ENCODE data around the gene ELP2.
"Not testable (repeated sequence)": the region's sequence is repeated elsewhere in the genome, so short reads cannot be mapped to it uniquely, and the experiment has no call there.

The ELP2 gene
- total RNA-seq = 108 to 166 (median 134) reads per million in 9 experiments

DNA sequence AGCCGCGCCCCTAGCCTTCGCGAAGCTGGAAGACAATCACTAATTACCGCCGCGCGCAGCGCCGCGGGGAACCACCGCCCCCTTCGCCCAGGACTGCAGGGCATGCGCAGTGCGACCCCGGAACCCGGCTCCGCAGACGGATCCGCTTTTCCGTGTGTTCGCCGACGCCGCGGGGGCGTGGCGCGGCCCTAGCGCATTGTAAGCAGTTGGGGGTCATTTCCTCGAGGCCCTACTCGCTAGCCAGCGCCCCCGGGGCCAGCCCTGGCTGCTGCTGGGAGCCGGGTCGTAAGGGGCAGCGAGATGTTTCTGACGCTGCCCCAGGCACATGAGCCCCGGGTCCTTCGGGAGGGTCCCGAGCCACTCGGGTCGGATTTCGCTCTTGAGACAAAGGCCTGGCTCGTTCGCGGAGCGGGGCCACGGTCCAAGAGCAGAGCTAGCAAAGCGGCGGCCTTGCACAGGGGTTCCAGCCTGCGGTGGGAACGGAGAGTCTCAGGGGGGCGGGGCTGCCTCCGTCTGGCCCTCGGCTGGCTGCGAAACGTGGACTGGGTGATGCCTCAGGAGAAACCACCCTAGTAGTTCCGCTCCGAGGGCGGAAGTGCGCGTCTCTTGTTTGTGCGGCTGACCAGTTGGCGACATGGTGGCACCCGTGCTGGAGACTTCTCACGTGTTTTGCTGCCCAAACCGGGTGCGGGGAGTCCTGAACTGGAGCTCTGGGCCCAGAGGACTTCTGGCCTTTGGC, at the start of gene ELP2, which contains the start of gene SLC39A6:
Gene ELP2 (plus strand): TSS at position 600 of the 739 bp plus-strand sequence. CDS start 35 bp downstream, at position 635.
Gene SLC39A6 (minus strand): TSS at position 41 of the 739 bp plus-strand sequence. CDS start 2,333 bp downstream, outside the sequence.
- peaks cover 29% of the 10 kb centered on the region for H3K36me3 Mint-ChIP-seq (ENCODE audit: insufficient read depth)
- H3K4me1 Mint-ChIP-seq (ENCODE audit: low read depth in 2 of 2) = peaks cover 36 to 59% of the 10 kb centered on the region in 2 donors
- no peaks in the 10 kb centered on the region for H3K9me3 Mint-ChIP-seq
- peak within 1 kb of the TSS; percentile 97 to 99 for H3K27ac Mint-ChIP-seq
- peak within 1 kb of the TSS; percentile 96 to 98 for H3K4me3 Mint-ChIP-seq
- no peaks in the 10 kb centered on the region for H3K27me3 Mint-ChIP-seq
- DNase-seq = peak; percentile 96 to 97 (median 96)
- peak; percentile 87 for ATAC-seq (replicated peaks)

GRCh38 chr18:36081118-36081517, 48.6 kb upstream of the ELP2 start:
- not testable (repeated sequence) for H3K27ac Mint-ChIP-seq; H3K36me3 Mint-ChIP-seq (ENCODE audit: insufficient read depth); ATAC-seq (replicated peaks); DNase-seq; H3K9me3 Mint-ChIP-seq; H3K4me3 Mint-ChIP-seq; H3K4me1 Mint-ChIP-seq (ENCODE audit: low read depth in 2 of 2)
- H3K27me3 Mint-ChIP-seq = peaks cover 5 to 21% of the 10 kb centered on the region in 2 donors

DNA sequence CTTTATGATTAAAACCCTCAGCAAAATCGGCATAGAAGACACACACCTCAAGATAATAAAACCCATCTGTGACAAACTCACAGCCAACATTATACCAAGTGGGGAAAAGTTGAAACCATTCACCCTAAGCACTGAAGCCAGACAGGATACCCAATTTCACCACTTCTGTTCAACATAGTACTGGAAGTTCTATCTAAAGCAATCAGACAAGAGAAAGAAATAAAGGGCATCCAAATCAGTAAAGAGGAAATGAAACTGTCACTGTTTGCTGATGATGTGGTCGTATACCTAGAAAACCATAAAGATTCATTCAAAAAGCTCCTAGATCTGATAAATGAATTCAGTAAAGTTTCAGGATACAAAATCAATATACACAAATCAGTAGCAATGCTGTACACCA, 46.0 kb upstream of the ELP2 start:
- no peaks in the 10 kb centered on the region for H3K9me3 Mint-ChIP-seq
- no peaks in the 10 kb centered on the region for H3K4me1 Mint-ChIP-seq (ENCODE audit: low read depth in 2 of 2)
- H3K27ac Mint-ChIP-seq = no peak overlapping the region
- no peak overlapping the region for H3K4me3 Mint-ChIP-seq
- ATAC-seq (replicated peaks) (no peak), DNase-seq (no peak)
- H3K36me3 Mint-ChIP-seq (ENCODE audit: insufficient read depth) = no peaks in the 10 kb centered on the region
- peaks cover 3 to 16% of the 10 kb centered on the region in 2 donors for H3K27me3 Mint-ChIP-seq

DNA sequence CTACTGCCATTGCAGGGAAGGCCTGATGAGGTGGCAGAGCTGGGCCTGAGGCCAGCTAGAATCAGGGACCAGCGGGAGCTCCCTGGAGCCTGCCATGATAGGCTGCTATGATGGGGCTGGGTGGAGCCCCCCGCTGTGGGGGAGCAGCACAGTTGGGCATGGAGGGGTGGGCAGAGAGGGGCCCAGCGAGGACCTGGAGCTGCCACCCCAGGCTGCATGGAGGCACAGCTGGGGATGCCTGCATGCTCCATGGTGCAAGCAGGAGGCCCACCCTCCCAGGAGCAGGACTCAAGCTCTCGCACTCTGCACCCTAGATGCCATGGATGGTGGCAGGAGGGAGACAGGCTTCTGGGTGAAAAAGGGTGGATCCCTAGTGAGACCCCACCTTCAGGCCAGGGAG, 44.5 kb upstream of the ELP2 start:
- no peak for ATAC-seq (replicated peaks)
- no peak overlapping the region for H3K4me3 Mint-ChIP-seq
- H3K27me3 Mint-ChIP-seq = peaks cover 0 to 11% of the 10 kb centered on the region in 2 donors
- H3K4me1 Mint-ChIP-seq (ENCODE audit: low read depth in 2 of 2) = no peaks in the 10 kb centered on the region
- H3K9me3 Mint-ChIP-seq = no peaks in the 10 kb centered on the region
- no peaks in the 10 kb centered on the region for H3K36me3 Mint-ChIP-seq (ENCODE audit: insufficient read depth)
- no peak overlapping the region for H3K27ac Mint-ChIP-seq
- no peak for DNase-seq

DNA sequence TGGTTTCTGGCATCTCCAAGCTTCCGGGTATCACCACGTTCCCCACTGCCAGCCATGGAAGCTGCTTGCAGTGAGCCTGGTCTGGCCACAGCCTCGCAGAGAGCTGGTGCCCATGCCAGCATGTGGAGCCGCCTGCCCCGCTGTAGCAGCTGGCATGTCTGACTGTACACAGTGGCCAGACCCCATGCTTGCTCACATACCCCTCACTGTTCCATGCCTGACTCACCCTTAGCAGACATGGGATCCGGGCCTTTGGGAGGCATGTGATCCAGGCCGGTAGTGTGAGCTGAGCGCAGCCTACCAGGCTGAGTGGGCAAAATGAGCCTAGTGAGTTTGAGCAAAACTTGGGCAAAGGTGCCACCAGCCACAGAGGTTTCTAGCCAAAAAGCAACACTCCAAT, 43.5 kb upstream of the ELP2 start:
- H3K4me3 Mint-ChIP-seq = no peak overlapping the region
- no peak for DNase-seq
- H3K36me3 Mint-ChIP-seq (ENCODE audit: insufficient read depth) = no peaks in the 10 kb centered on the region
- H3K27me3 Mint-ChIP-seq = peaks cover 0 to 5% of the 10 kb centered on the region in 2 donors
- no peaks in the 10 kb centered on the region for H3K9me3 Mint-ChIP-seq
- ATAC-seq (replicated peaks) = no peak
- no peaks in the 10 kb centered on the region for H3K4me1 Mint-ChIP-seq (ENCODE audit: low read depth in 2 of 2)
- H3K27ac Mint-ChIP-seq = no peak overlapping the region

GRCh38 chr18:36088256-36088655, 41.4 kb upstream of the ELP2 start:
- DNase-seq = no peak
- ATAC-seq (replicated peaks) = no peak
- no peaks in the 10 kb centered on the region for H3K27me3 Mint-ChIP-seq

GRCh38 chr18:36089001-36089400, 40.7 kb upstream of the ELP2 start:
- Mint-ChIP-seq H3K27ac (no peak overlapping the region), H3K4me1 (ENCODE audit: low read depth in 2 of 2) (peaks cover 12% of the 10 kb centered on the region in 2 donors), H3K27me3 (no peaks in the 10 kb centered on the region), H3K36me3 (ENCODE audit: insufficient read depth) (no peaks in the 10 kb centered on the region), H3K4me3 (no peak overlapping the region), H3K9me3 (no peaks in the 10 kb centered on the region)
- ATAC-seq (replicated peaks) (no peak), DNase-seq (no peak)

More at GRCh38 chr18:36088256-36088655, 41.4 kb upstream of the ELP2 start:
- H3K4me1 Mint-ChIP-seq (ENCODE audit: low read depth in 2 of 2) = peaks cover 9% of the 10 kb centered on the region in 2 donors
- H3K36me3 Mint-ChIP-seq (ENCODE audit: insufficient read depth) = no peaks in the 10 kb centered on the region
- H3K9me3 Mint-ChIP-seq = no peaks in the 10 kb centered on the region
- no peak overlapping the region for H3K27ac Mint-ChIP-seq
- no peak overlapping the region for H3K4me3 Mint-ChIP-seq

- H3K27me3 Mint-ChIP-seq; DNase-seq; H3K9me3 Mint-ChIP-seq; H3K4me3 Mint-ChIP-seq; ATAC-seq (replicated peaks); H3K36me3 Mint-ChIP-seq (ENCODE audit: insufficient read depth): not testable (repeated sequence)
- H3K4me1 Mint-ChIP-seq (ENCODE audit: low read depth in 2 of 2) = peaks cover 12% of the 10 kb centered on the region in 2 donors
- H3K27ac Mint-ChIP-seq = peak overlapping the region; percentile 45 to 72
Measured at GRCh38 chr18:36092116-36092515, 37.6 kb upstream of the ELP2 start.

- no peaks in the 10 kb centered on the region for H3K27me3 Mint-ChIP-seq
- no peak for ATAC-seq (replicated peaks)
- no peak overlapping the region for H3K4me3 Mint-ChIP-seq
- DNase-seq = no peak
- H3K9me3 Mint-ChIP-seq = no peaks in the 10 kb centered on the region
- peak overlapping the region in 1 of 2 donors; percentile 47 for H3K27ac Mint-ChIP-seq
- peaks cover 12% of the 10 kb centered on the region in 2 donors for H3K4me1 Mint-ChIP-seq (ENCODE audit: low read depth in 2 of 2)
- H3K36me3 Mint-ChIP-seq (ENCODE audit: insufficient read depth) = peaks cover 2% of the 10 kb centered on the region
Measured at GRCh38 chr18:36094431-36094830, 35.3 kb upstream of the ELP2 start.

- peaks cover 12% of the 10 kb centered on the region in 2 donors for H3K4me1 Mint-ChIP-seq (ENCODE audit: low read depth in 2 of 2)
- no peaks in the 10 kb centered on the region for H3K9me3 Mint-ChIP-seq
- ATAC-seq (replicated peaks) (peak; percentile 56), DNase-seq (no peak)
- no peaks in the 10 kb centered on the region for H3K27me3 Mint-ChIP-seq
- H3K27ac Mint-ChIP-seq = no peak overlapping the region
- H3K4me3 Mint-ChIP-seq = no peak overlapping the region
- H3K36me3 Mint-ChIP-seq (ENCODE audit: insufficient read depth) = peaks cover 2% of the 10 kb centered on the region
Measured at GRCh38 chr18:36095936-36096519, 33.7 kb upstream of the ELP2 start.

- peaks cover 12% of the 10 kb centered on the region in 2 donors for H3K4me1 Mint-ChIP-seq (ENCODE audit: low read depth in 2 of 2)
- no peak overlapping the region for H3K27ac Mint-ChIP-seq
- H3K36me3 Mint-ChIP-seq (ENCODE audit: insufficient read depth) = peaks cover 2% of the 10 kb centered on the region
- DNase-seq = no peak
- no peak overlapping the region for H3K4me3 Mint-ChIP-seq
- no peaks in the 10 kb centered on the region for H3K9me3 Mint-ChIP-seq
- no peaks in the 10 kb centered on the region for H3K27me3 Mint-ChIP-seq
- ATAC-seq (replicated peaks) = no peak
Measured at GRCh38 chr18:36096955-36097354, 32.7 kb upstream of the ELP2 start.

DNA sequence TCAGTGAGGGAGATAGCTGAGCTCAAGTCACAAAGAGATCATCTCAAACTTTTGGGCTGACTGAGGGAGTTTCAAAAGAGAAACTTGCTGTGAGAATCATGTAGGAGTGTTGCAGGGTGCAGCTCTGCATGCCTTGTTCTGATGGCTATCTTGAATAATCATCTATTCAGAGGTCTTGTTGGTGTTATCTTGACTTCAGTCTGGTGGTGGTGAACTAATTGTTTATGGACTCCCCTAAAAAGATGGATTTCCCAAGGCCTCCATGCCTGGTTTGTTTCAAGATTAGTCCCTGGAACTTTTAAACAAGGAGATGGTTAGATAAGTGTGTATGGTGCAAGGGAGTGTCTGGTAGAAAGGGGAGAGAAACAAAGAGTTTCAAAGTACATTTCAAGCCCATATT, 30.4 kb upstream of the ELP2 start:
- Mint-ChIP-seq H3K36me3 (ENCODE audit: insufficient read depth) (peaks cover 2% of the 10 kb centered on the region), H3K9me3 (no peaks in the 10 kb centered on the region), H3K4me1 (ENCODE audit: low read depth in 2 of 2) (peaks cover 0 to 5% of the 10 kb centered on the region in 2 donors), H3K27ac (peak overlapping the region in 1 of 2 donors; percentile 19), H3K27me3 (no peaks in the 10 kb centered on the region), H3K4me3 (no peak overlapping the region)
- DNase-seq (no peak), ATAC-seq (replicated peaks) (no peak)

GRCh38 chr18:36101943-36102342, 27.8 kb upstream of the ELP2 start:
- H3K27ac Mint-ChIP-seq = no peak overlapping the region
- H3K36me3 Mint-ChIP-seq (ENCODE audit: insufficient read depth) = peaks cover 2% of the 10 kb centered on the region
- H3K9me3 Mint-ChIP-seq = no peaks in the 10 kb centered on the region
- no peak overlapping the region for H3K4me3 Mint-ChIP-seq
- H3K4me1 Mint-ChIP-seq (ENCODE audit: low read depth in 2 of 2) = peaks cover 0 to 5% of the 10 kb centered on the region in 2 donors
- no peak for DNase-seq
- no peak for ATAC-seq (replicated peaks)
- H3K27me3 Mint-ChIP-seq = no peaks in the 10 kb centered on the region

- H3K4me1 Mint-ChIP-seq (ENCODE audit: low read depth in 2 of 2) = peaks cover 0 to 5% of the 10 kb centered on the region in 2 donors
- ATAC-seq (replicated peaks) (no peak), DNase-seq (no peak)
- no peak overlapping the region for H3K4me3 Mint-ChIP-seq
- H3K27me3 Mint-ChIP-seq = no peaks in the 10 kb centered on the region
- H3K27ac Mint-ChIP-seq = no peak overlapping the region
- H3K36me3 Mint-ChIP-seq (ENCODE audit: insufficient read depth) = peaks cover 4% of the 10 kb centered on the region
- H3K9me3 Mint-ChIP-seq = no peaks in the 10 kb centered on the region
Measured at GRCh38 chr18:36104749-36105148, 24.9 kb upstream of the ELP2 start.

Measured in effector memory CD8-positive, alpha-beta T cell (primary cell).